Hematopoietic multipotent progenitor cell treated with erythropoietin and hydrocortisone succinate and interleukin-3 and kit ligand, for 15 days (in vitro differentiated cells): ENCODE data around the gene WDR1.

Source experiments
- DNase-seq: peaks from one replicate; pipeline ENCODE4 v3.0.0-alpha.2; 2015; ENCODE audit warnings: low spot score

Gene WDR1

DNA sequence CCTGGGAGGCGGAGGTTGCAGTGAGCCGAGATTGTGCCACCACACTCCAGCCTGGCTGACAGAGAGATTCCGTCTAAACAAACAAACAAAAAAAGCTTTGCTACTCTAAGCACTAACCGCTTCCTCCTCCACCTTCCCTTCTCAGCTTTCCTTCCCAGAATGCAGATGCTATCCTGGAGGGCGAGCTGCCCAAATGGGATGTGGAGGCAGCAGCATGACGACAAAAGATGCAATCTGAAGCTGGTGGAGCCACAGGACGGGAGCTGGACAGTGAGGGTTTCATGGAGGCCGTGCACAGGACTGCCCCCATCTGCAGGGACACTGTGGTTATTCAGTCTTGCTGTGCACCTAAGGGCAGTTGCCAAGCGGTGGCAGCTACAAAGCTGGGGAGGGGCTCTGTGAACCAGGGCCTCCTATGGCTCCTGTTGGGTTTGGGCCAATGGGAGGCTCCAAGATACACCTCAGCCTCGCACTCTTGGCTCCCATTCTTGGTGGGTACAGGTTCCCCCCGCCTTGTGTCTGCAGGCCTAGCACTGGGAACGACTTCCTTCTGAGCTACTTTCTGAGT lies 47.4 kb downstream of the WDR1 start:
- DNase-seq: no peak

- no peak for DNase-seq
Observed at GRCh38 chr4:10066670-10067651, 49.6 kb downstream of the WDR1 start.

DNA sequence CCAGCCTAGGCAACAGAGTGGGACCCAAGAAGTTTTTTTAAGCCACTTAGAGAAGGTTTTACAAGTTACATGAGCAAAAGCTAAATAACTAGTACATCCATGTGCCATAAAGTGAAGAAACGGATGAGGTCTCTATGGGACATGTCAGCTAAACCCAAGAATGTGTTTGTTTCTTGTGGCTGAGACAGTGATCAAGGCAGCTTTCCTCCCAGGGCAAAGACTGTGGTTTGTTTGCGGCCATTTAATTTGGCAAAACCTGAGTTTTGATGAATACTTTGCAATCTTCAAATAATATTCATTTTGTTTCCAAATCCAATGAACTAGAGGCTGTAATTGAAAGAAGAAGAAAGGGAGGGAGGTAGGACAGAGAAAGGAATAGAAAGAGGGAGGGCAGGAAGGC lies 50.4 kb downstream of the WDR1 start:
- DNase-seq: no peak

DNA sequence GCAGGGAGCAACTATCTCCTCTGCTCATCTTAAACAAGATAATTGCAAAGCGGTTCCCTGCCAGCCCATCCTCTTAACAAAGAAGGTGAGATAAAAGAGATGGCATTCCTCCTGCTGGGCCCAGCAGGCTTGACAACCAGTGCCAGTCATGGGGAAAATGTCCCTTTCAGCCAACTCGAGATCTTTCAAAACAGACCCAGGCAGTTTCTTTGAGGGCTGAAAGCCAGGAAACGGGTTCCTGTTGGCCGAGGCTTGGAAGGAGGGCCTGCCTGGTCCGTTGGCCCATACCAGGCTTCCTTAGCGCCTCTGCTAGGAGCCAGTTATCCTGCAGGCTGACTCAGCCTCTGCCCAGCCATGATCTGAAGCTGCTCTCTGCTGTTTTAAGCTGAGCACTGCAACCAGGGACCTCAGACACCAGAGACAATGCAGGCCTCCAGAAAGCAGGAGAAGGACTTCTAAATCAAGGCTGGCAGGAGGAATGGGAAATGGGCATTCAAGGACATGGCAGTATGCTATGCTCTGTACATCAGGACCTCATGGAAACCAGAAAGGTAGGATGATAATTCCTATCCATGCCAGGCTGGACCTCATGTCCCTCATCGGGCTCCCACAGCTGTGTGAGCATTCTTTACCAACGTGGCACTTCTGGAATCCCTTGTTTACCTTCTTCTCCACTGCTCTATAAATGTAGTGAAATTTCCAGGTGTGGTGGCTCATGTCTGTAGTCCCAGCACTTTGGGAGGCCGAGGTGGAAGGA lies 52.9 kb downstream of the WDR1 start:
- DNase-seq: no peak

DNA sequence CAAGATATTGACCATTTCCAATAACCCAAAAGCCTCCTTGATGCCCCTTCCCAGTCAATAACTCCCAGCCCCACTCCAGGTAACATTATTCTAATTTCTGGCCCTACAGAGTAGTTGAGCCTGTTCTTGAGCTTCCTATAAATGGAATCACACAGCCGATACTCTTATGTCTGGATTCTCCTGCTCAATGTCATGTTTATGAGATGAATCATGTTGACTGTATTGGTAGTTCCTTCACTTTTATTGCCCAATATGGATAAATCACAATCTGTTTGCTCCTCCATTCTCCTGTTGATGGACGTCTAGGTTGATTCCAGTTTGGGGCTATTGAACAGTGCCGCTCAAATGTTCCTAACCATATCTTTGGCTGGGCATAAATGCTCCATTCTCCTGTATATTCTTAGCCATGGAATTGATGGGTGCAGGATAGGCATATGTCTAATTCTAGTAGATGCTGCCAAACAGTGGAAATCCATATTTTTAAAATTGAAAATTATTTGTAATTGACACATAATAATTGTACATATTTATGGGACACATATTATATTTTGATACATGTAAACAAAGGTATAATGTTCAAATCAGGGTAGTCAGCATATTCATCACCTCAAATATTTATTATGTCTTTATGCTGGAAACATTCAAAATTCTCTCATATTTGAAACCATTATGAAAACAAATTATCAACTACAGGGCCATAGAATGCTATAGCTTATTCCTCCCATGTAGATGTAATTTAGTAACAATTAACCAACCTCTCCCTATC lies 54.8 kb downstream of the WDR1 start:
- DNase-seq: no peak

DNA sequence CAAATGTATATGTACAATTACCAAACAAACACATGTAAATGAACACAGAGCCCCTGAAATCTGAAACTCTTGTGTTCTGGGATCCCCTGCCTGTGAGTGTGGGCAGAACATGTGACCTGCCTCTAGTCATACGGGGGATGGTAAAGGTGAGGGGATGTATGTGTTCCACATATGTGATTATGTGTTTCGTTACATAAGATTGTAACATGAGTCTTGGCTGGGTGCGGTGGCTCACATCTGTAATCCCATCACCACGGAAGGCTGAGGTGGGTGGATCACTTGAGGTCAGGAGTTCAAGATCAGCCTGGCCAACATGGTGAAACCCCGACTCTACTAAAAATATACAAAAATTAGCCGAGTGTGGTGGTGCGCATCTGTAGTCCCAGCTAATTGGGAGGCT lies 58.2 kb downstream of the WDR1 start:
- DNase-seq: no peak

GRCh38 chr4:10057023-10057395 lies 59.6 kb downstream of the WDR1 start:
- no peak for DNase-seq

DNA sequence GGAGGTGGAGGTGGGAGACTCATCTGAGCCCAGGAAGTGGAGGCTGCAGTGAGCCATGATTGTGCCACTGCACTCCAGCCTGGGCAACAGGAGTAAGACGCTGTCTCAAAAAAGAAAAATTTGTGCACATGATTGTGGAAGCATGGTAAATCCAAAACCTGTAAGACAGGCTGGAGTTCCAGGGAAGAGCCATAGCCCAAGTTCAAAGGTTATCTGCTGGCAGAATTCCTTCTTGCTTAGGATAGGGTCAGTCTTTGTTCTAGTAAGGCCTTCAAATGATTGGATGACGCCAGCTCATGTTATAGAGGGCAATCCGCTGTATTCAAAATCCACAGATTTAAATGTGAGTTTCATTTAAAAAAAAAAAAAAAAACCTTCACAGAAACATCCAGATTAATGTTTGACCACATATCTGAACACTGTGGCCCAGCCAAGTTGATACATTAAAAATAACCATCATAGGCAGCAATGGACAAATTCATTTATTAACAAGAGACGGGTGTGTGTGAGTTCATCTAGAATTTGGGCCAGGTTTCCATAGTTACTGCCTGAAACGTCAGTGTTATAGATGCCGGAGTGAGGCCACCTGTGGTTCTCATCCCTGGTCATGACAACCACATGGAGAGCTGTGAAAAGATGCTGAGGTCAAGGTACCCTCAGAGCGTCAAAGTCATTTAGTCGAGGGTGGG lies 60.1 kb downstream of the WDR1 start:
- no peak for DNase-seq

GRCh38 chr4:10055871-10056270 lies 60.7 kb downstream of the WDR1 start:
- DNase-seq: no peak

DNA sequence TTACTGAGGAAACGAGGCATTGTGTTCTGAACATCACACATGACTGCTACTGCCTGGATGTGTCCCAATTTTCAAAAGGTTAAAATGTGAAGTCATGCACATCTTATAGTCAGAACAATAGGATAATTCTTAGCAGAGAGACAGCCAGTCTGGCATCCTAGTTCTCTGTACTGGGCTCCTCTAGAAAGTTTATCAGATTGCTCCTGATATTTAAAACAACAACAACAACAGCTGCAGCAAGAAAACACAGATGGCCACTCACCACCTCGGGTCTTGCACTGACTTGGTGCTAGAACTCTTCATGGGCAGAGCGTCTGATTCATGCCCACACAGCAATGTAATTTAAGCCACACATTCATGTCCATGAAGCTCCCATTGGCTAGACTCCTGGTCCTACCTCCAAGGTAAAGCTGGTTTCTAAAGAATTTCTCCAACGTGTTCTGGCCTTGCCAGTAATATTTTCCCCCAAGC lies 62.0 kb downstream of the WDR1 start:
- no peak for DNase-seq

GRCh38 chr4:10053635-10054453 lies 62.8 kb downstream of the WDR1 start:
- no peak for DNase-seq

DNA sequence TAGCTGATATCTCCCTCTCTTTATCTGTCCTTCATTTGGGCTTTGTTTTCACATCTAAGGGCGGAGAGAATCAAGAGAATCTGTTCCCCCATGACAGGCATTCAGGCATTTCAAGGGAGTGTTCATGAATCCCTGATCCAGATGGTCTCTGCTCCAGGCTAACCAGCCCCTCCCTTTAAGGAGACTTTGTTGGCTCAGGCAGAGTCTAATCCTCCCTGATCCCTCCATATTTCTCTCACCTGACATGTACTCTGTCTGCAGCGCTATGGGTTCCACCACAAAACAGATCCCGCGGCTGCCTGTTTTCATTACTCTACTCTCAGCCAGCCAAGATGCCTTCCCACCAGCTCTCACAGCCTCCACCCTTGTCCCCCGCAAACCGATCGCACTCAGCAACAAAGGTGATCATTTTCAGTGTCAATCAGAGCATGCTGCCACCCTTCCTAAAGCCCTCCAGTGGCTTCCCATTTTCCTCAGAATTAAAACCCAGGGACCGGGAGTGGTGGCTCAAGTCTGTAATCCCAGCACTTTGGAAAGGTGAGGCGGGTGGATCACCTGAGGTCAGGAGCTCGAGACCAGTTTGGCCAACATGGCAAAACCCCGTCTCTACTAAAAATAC lies 65.0 kb downstream of the WDR1 start:
- no peak for DNase-seq

- no peak for DNase-seq
Observed at GRCh38 chr4:10050721-10051120, 65.9 kb downstream of the WDR1 start.

DNA sequence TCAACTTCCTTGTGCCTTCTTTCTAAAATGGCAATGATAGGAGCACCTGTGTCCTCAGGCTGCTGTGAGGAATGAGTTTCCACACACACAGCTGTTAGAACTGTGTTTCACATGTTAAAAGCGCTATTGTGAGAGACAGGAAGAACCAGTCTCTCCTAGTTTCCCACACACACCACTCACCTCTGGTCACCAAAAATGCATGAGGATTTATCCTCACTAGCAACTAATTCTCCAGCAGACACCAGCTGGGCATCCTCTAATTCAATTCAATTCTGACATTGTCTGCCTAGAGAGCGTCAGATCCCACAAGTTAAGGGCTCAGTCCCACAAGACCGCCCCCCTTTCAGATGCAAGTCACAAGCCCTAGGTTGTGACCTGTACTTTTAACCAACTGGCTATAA lies 66.3 kb downstream of the WDR1 start:
- no peak for DNase-seq

- DNase-seq: no peak
Observed at GRCh38 chr4:10048941-10049697, 67.5 kb downstream of the WDR1 start.

GRCh38 chr4:10047967-10048366 lies 68.6 kb downstream of the WDR1 start:
- DNase-seq: no peak

DNA sequence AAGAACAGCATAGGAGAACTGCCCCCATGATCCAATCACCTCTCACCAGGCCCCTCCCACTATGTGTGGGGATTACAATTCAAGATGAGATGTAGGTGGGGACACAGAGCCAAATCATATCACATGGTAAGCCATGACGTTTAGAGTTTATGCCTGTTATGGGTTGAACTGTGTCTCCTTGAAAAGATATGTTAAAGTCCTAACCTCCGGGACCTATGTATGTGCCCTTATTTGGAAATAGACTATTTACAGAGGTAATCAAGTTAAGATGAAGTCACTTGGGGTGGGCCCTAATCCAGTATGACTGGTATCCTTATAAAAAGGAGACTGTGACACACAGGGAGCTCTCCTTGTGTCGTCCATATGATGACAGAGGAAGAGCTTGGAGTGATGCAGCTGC lies 70.1 kb downstream of the WDR1 start:
- no peak for DNase-seq

DNA sequence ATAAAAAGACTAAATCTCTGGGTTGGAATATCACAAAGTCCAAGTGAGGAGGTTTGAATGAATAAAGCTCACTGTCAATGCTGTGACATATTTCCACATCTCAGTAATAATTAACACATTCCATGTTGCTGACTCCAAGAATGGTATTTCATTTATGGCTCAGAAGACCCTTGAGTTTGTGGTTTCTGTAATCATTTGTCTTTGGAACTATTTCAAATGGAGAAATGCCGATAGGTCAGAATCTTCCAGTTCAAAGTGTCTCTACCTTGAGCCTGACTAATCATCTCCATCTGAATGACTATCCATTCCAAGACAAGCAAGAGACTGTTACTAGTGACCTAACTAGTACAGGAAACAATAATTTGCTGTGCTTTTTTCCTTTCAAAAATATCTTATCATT lies 71.1 kb downstream of the WDR1 start:
- DNase-seq: no peak

GRCh38 chr4:10041036-10041435 lies 75.6 kb downstream of the WDR1 start:
- DNase-seq: no peak
